ENCODE measurements around the gene MAPK9. TPM values are rescaled to one million over a fixed set of nuclear protein-coding genes. Genes with fewer than 3 reads are reported as not detected.

Gene MAPK9
- total and polyA plus RNA-seq, 7 experiments from 2014 or later: 14.7 to 41.4 (median 30.4) TPM

GRCh38 chr5:180331647-180331950 is 39.7 kb upstream of the MAPK9 start:
- intact Hi-C loops (cut with micrococcal nuclease): no loop called here
- H3K4me1 Mint-ChIP-seq: no peaks in the 10 kb centered on the region
- H3K27me3 Mint-ChIP-seq: peaks cover 11 to 20% (median 16%) of the 10 kb centered on the region in 5 donors
- no peaks in the 10 kb centered on the region for H3K4me1 ChIP-seq (ENCODE audit: control insufficient read depth in 2 of 2, insufficient read depth in 2 of 2, low read length in 2 of 2)
- H3K27ac ChIP-seq (ENCODE audit: low read depth, low read length): no peak overlapping the region
- POLR2A ChIA-PET: interaction anchor here (0.6 kb wide), 1 partner anchor 423 kb away, joined by 4 read pairs; no protein-coding TSS in a partner anchor
- peaks cover 0 to 1% (median 0%) of the 10 kb centered on the region in 11 donors for H3K9me3 Mint-ChIP-seq
- no peaks in the 10 kb centered on the region for H3K27me3 ChIP-seq (ENCODE audit: control insufficient read depth in 2 of 2, insufficient read depth in 2 of 2, low read length in 2 of 2)
- H3K27ac Mint-ChIP-seq: no peak overlapping the region
- ATAC-seq: no peak
- no peak overlapping the region for H3K4me3 ChIP-seq (ENCODE audit: low read length)
- no peaks in the 10 kb centered on the region for H3K36me3 ChIP-seq (ENCODE audit: control insufficient read depth in 2 of 3, insufficient read depth in 3 of 3, low read length in 3 of 3)
- CTCF ChIA-PET: no interaction called here
- H3K4me3 Mint-ChIP-seq: no peak overlapping the region
- DNase-seq: no peak
- no peaks in the 10 kb centered on the region for H3K36me3 Mint-ChIP-seq
- H3K9me3 ChIP-seq (ENCODE audit: control insufficient read depth in 2 of 3, low read length in 3 of 3): no peaks in the 10 kb centered on the region

- no peak for DNase-seq
- H3K9me3 ChIP-seq (ENCODE audit: control insufficient read depth in 2 of 3, low read length in 3 of 3): no peaks in the 10 kb centered on the region
- H3K9me3 Mint-ChIP-seq: peaks cover 0 to 1% (median 0%) of the 10 kb centered on the region in 11 donors
- H3K4me3 ChIP-seq (ENCODE audit: low read length): no peak overlapping the region
- POLR2A ChIA-PET: interaction anchor here (0.6 kb wide), 1 partner anchor 422 kb away, joined by 4 read pairs; no protein-coding TSS in a partner anchor
- no peak for ATAC-seq
- no peak overlapping the region for H3K4me3 Mint-ChIP-seq
- no peaks in the 10 kb centered on the region for H3K27me3 ChIP-seq (ENCODE audit: control insufficient read depth in 2 of 2, insufficient read depth in 2 of 2, low read length in 2 of 2)
- CTCF ChIA-PET: no interaction called here
- H3K27me3 Mint-ChIP-seq: peaks cover 11 to 20% (median 16%) of the 10 kb centered on the region in 5 donors
- H3K4me1 Mint-ChIP-seq: no peaks in the 10 kb centered on the region
- H3K27ac Mint-ChIP-seq: no peak overlapping the region
- no peaks in the 10 kb centered on the region for H3K4me1 ChIP-seq (ENCODE audit: control insufficient read depth in 2 of 2, insufficient read depth in 2 of 2, low read length in 2 of 2)
- no peak overlapping the region for H3K27ac ChIP-seq (ENCODE audit: low read depth, low read length)
- H3K36me3 Mint-ChIP-seq: no peaks in the 10 kb centered on the region
- H3K36me3 ChIP-seq (ENCODE audit: control insufficient read depth in 2 of 3, insufficient read depth in 3 of 3, low read length in 3 of 3): no peaks in the 10 kb centered on the region
- intact Hi-C loops (cut with micrococcal nuclease): no loop called here
These were observed 39.1 kb upstream of the MAPK9 start for GRCh38 chr5:180330810-180331646.

- Mint-ChIP-seq H3K27me3 (peaks cover 11 to 20% (median 16%) of the 10 kb centered on the region in 5 donors), H3K27ac (no peak overlapping the region), H3K9me3 (peaks cover 0 to 1% (median 0%) of the 10 kb centered on the region in 11 donors), H3K4me3 (no peak overlapping the region), H3K4me1 (no peaks in the 10 kb centered on the region), H3K36me3 (no peaks in the 10 kb centered on the region)
- no peaks in the 10 kb centered on the region for H3K9me3 ChIP-seq (ENCODE audit: control insufficient read depth in 2 of 3, low read length in 3 of 3)
- DNase-seq (no peak), ATAC-seq (no peak)
- ChIA-PET CTCF (no interaction called here), POLR2A (no interaction called here)
- H3K4me1 ChIP-seq (ENCODE audit: control insufficient read depth in 2 of 2, insufficient read depth in 2 of 2, low read length in 2 of 2): no peaks in the 10 kb centered on the region
- H3K27me3 ChIP-seq (ENCODE audit: control insufficient read depth in 2 of 2, insufficient read depth in 2 of 2, low read length in 2 of 2): no peaks in the 10 kb centered on the region
- no peak overlapping the region for H3K4me3 ChIP-seq (ENCODE audit: low read length)
- H3K27ac ChIP-seq (ENCODE audit: low read depth, low read length): no peak overlapping the region
- no peaks in the 10 kb centered on the region for H3K36me3 ChIP-seq (ENCODE audit: control insufficient read depth in 2 of 3, insufficient read depth in 3 of 3, low read length in 3 of 3)
- intact Hi-C loops (cut with micrococcal nuclease): no loop called here
These were observed 38.4 kb upstream of the MAPK9 start for GRCh38 chr5:180330270-180330648.

GRCh38 chr5:180329606-180330269 is 37.9 kb upstream of the MAPK9 start:
- peak overlapping the region in 1 of 9 donors; percentile 66 for H3K27ac Mint-ChIP-seq

GRCh38 chr5:180329138-180329435 is 37.2 kb upstream of the MAPK9 start:
- H3K27ac ChIP-seq (ENCODE audit: low read depth, low read length): no peak overlapping the region
- no peaks in the 10 kb centered on the region for H3K27me3 ChIP-seq (ENCODE audit: control insufficient read depth in 2 of 2, insufficient read depth in 2 of 2, low read length in 2 of 2)

More at GRCh38 chr5:180329606-180330269, 37.9 kb upstream of the MAPK9 start:
- DNase-seq (no peak), ATAC-seq (no peak)
- Mint-ChIP-seq H3K9me3 (peaks cover 0 to 1% (median 0%) of the 10 kb centered on the region in 11 donors), H3K4me1 (no peaks in the 10 kb centered on the region), H3K27me3 (peaks cover 11 to 20% (median 16%) of the 10 kb centered on the region in 5 donors), H3K36me3 (no peaks in the 10 kb centered on the region), H3K4me3 (no peak overlapping the region)
- Histone ChIP-seq H3K36me3 (ENCODE audit: control insufficient read depth in 2 of 3, insufficient read depth in 3 of 3, low read length in 3 of 3) (no peaks in the 10 kb centered on the region), H3K4me3 (ENCODE audit: low read length) (no peak overlapping the region), H3K9me3 (ENCODE audit: control insufficient read depth in 2 of 3, low read length in 3 of 3) (no peaks in the 10 kb centered on the region), H3K27me3 (ENCODE audit: control insufficient read depth in 2 of 2, insufficient read depth in 2 of 2, low read length in 2 of 2) (no peaks in the 10 kb centered on the region), H3K4me1 (ENCODE audit: control insufficient read depth in 2 of 2, insufficient read depth in 2 of 2, low read length in 2 of 2) (no peaks in the 10 kb centered on the region), H3K27ac (ENCODE audit: low read depth, low read length) (no peak overlapping the region)
- CTCF ChIA-PET: interaction anchor here (0.6 to 2.0 kb wide), 3 partner anchors 14 to 149 kb away, joined by 4 to 30 read pairs (median 20); no protein-coding TSS in a partner anchor
- POLR2A ChIA-PET: interaction anchor here (1.4 kb wide), 1 partner anchor 36 kb away, joined by 3 read pairs; no protein-coding TSS in a partner anchor
- intact Hi-C loops (cut with micrococcal nuclease): loop anchor here in 1 of 2 donors (2.0 kb wide), 1 partner anchor 203 kb away; no protein-coding TSS in a partner anchor

GRCh38 chr5:180328296-180329137 is 36.6 kb upstream of the MAPK9 start:
- H3K36me3 ChIP-seq (ENCODE audit: control insufficient read depth in 2 of 3, insufficient read depth in 3 of 3, low read length in 3 of 3): no peaks in the 10 kb centered on the region
- H3K9me3 ChIP-seq (ENCODE audit: control insufficient read depth in 2 of 3, low read length in 3 of 3): no peaks in the 10 kb centered on the region
- no peak overlapping the region for H3K4me3 ChIP-seq (ENCODE audit: low read length)
- H3K4me3 Mint-ChIP-seq: no peak overlapping the region
- POLR2A ChIA-PET: interaction anchor here (1.4 kb wide), 1 partner anchor 34 kb away, joined by 3 read pairs; no protein-coding TSS in a partner anchor
- no peak overlapping the region for H3K27ac Mint-ChIP-seq
- intact Hi-C loops (cut with micrococcal nuclease): loop anchor here (1.0 to 2.0 kb wide), 3 partner anchors 35 to 202 kb away; no protein-coding TSS in a partner anchor
- H3K27me3 Mint-ChIP-seq: peaks cover 4 to 19% (median 9%) of the 10 kb centered on the region in 5 donors
- H3K27ac ChIP-seq (ENCODE audit: low read depth, low read length): no peak overlapping the region
- peaks cover 0 to 1% (median 0%) of the 10 kb centered on the region in 11 donors for H3K9me3 Mint-ChIP-seq
- CTCF ChIA-PET: interaction anchor here (0.6 to 2.0 kb wide), 16 partner anchors 9 to 390 kb away, joined by 3 to 30 read pairs (median 4); no protein-coding TSS in a partner anchor
- H3K36me3 Mint-ChIP-seq: no peaks in the 10 kb centered on the region
- peak; percentile 91 for ATAC-seq
- H3K27me3 ChIP-seq (ENCODE audit: control insufficient read depth in 2 of 2, insufficient read depth in 2 of 2, low read length in 2 of 2): no peaks in the 10 kb centered on the region
- DNase-seq: peak; percentile 60 to 79 (median 75)
- no peaks in the 10 kb centered on the region for H3K4me1 ChIP-seq (ENCODE audit: control insufficient read depth in 2 of 2, insufficient read depth in 2 of 2, low read length in 2 of 2)
- H3K4me1 Mint-ChIP-seq: peaks cover 0 to 3% (median 0%) of the 10 kb centered on the region in 7 donors

More at GRCh38 chr5:180329138-180329435, 37.2 kb upstream of the MAPK9 start:
- intact Hi-C loops (cut with micrococcal nuclease): loop anchor here in 1 of 2 donors (2.0 kb wide), 1 partner anchor 202 kb away; no protein-coding TSS in a partner anchor
- H3K36me3 ChIP-seq (ENCODE audit: control insufficient read depth in 2 of 3, insufficient read depth in 3 of 3, low read length in 3 of 3): no peaks in the 10 kb centered on the region
- H3K4me3 ChIP-seq (ENCODE audit: low read length): no peak overlapping the region
- peak overlapping the region in 2 of 9 donors; percentile 25 to 62 for H3K27ac Mint-ChIP-seq
- POLR2A ChIA-PET: interaction anchor here (1.4 kb wide), 1 partner anchor 35 kb away, joined by 3 read pairs; no protein-coding TSS in a partner anchor
- peaks cover 8 to 20% (median 12%) of the 10 kb centered on the region in 5 donors for H3K27me3 Mint-ChIP-seq
- H3K4me1 Mint-ChIP-seq: no peaks in the 10 kb centered on the region
- no peaks in the 10 kb centered on the region for H3K9me3 ChIP-seq (ENCODE audit: control insufficient read depth in 2 of 3, low read length in 3 of 3)
- H3K4me3 Mint-ChIP-seq: no peak overlapping the region
- DNase-seq (no peak), ATAC-seq (no peak)
- no peaks in the 10 kb centered on the region for H3K36me3 Mint-ChIP-seq
- H3K9me3 Mint-ChIP-seq: peaks cover 0 to 1% (median 0%) of the 10 kb centered on the region in 11 donors
- H3K4me1 ChIP-seq (ENCODE audit: control insufficient read depth in 2 of 2, insufficient read depth in 2 of 2, low read length in 2 of 2): no peaks in the 10 kb centered on the region
- CTCF ChIA-PET: interaction anchor here (0.6 to 2.0 kb wide), 15 partner anchors 9 to 390 kb away, joined by 3 to 30 read pairs (median 4); no protein-coding TSS in a partner anchor

Measured in naive thymus-derived CD4-positive, alpha-beta T cell (primary cell).